Stimulated activated CD8-positive, alpha-beta memory T cell treated with anti-CD3 and anti-CD28 coated beads, Interleukin-4, amount 100 ng/mL, for 4 hours (primary cell): ENCODE measurements around the gene MMEL1.

ENCODE experiments used
- DNase-seq, 2 donors: peaks; one replicate each; pipeline ENCODE4 v3.0.0-alpha.2; 2020; ENCODE audit warnings: low read depth in 2 of 2, low spot score in 1 of 2

Gene MMEL1

GRCh38 chr1:2544875-2545640 is 87.8 kb downstream of the MMEL1 start:
- no peak for DNase-seq

GRCh38 chr1:2544093-2544874 is 88.5 kb downstream of the MMEL1 start:
- DNase-seq: no peak

- DNase-seq: no peak
Observed at GRCh38 chr1:2543543-2544092, 89.2 kb downstream of the MMEL1 start.

GRCh38 chr1:2542246-2542915 is 90.4 kb downstream of the MMEL1 start:
- no peak for DNase-seq

- no peak for DNase-seq
Observed at GRCh38 chr1:2541619-2542245, 91.1 kb downstream of the MMEL1 start.

GRCh38 chr1:2540816-2541492 is 91.9 kb downstream of the MMEL1 start:
- DNase-seq: no peak
